Smooth muscle cell (in vitro differentiated cells): ENCODE results near the gene PCGF2. TPM values are rescaled to one million over a fixed set of nuclear protein-coding genes. Genes with fewer than 3 reads are reported as not detected.
A peak's percentile ranks its signal among the peaks of the same experiment; 100 is the strongest.

Experiments
- DNase-seq: peaks from one replicate; lab custom pipeline; 2025; ENCODE audit not compliant: unreplicated experiment; lab: John Stamatoyannopoulos, UW
- H2AFZ ChIP-seq: fragments of 200-600 bp; sonication (generic); 2 replicates; pipeline ENCODE4 v1.6.0; 2016; ENCODE audit warnings: antibody characterized with exemption, low read depth, mild to moderate bottlenecking
- H3F3A ChIP-seq: fragments of 200-600 bp; sonication (generic); 2 replicates; pipeline ENCODE4 v1.6.0; 2017; ENCODE audit warnings: antibody characterized with exemption, low read depth
- H3K27ac ChIP-seq: fragments of 200-600 bp; sonication (generic); 2 replicates; pipeline ENCODE4 v1.5.1; 2016; ENCODE audit warnings: low read depth, mild to moderate bottlenecking
- H3K27me3 ChIP-seq: fragments of 200-600 bp; sonication (generic); 2 replicates; pipeline ENCODE4 v1.6.1; 2016; ENCODE audit warnings: low read depth, mild to moderate bottlenecking
- H3K36me3 ChIP-seq: fragments of 200-600 bp; sonication (generic); 2 replicates; pipeline ENCODE4 v1.5.1; 2016; ENCODE audit warnings: low read depth
- H3K4me1 ChIP-seq: fragments of 200-600 bp; sonication (generic); 2 replicates; pipeline ENCODE4 v1.5.1; 2016; ENCODE audit warnings: low read depth
- H3K4me2 ChIP-seq: fragments of 200-600 bp; sonication (generic); 2 replicates; pipeline ENCODE4 v1.6.0; 2016; ENCODE audit warnings: mild to moderate bottlenecking
- H3K4me3 ChIP-seq: fragments of 200-600 bp; sonication (generic); 2 replicates; pipeline ENCODE4 v1.5.1; 2016; ENCODE audit warnings: mild to moderate bottlenecking
- H3K79me2 ChIP-seq: fragments of 200-600 bp; sonication (generic); 2 replicates; pipeline ENCODE4 v1.6.0; 2016; ENCODE audit warnings: low read depth, mild to moderate bottlenecking
- H3K9ac ChIP-seq: fragments of 200-600 bp; sonication (generic); 2 replicates; pipeline ENCODE4 v1.6.0; 2016; ENCODE audit warnings: low read depth
- H3K9me3 ChIP-seq: fragments of 200-600 bp; sonication (generic); replicated peaks from 2 replicates; pipeline ENCODE4 v1.5.1; 2016; ENCODE audit warnings: low read depth
- H4K20me1 ChIP-seq: fragments of 200-600 bp; sonication (generic); 2 replicates; pipeline ENCODE4 v1.6.0; 2016; ENCODE audit warnings: low read depth
- WGBS: methylation state at CpG from one replicate; pipeline ENCODE4 v1.1.7; 2016; ENCODE audit warnings: low lambda C conversion rate; 5-methylcytosine and 5-hydroxymethylcytosine counted together
- microRNA-seq: library from miRNA; unstranded; fragments of <30 nt; microRNA quantifications from one replicate; pipeline ENCODE4, GENCODE V29; 2016; ENCODE audit warnings: borderline number of aligned reads
- polyA plus RNA-seq: library from polyadenylated mRNA; unstranded; fragments of >200 nt; fragmentation: Nextera tagmentation; extraction: Ambion mirVana; gene quantifications from 2 replicates; pipeline ENCODE4 v1.2.1, GENCODE V29; 2016
- small RNA-seq: library from RNA; depleted of rRNA; stranded (forward); fragments of <200 nt; gene quantifications from one replicate; pipeline ENCODE3, GENCODE V24; 2014
- total RNA-seq: library from RNA; depleted of rRNA; stranded (reverse); fragments of >200 nt; gene quantifications from 2 replicates; pipeline ENCODE4 v1.2.3, GENCODE V29; 2014
- TF ChIP-seq, protein P1 (sequence below): fragments of 200-600 bp; sonication (generic); IDR thresholded peaks from 2 replicates; pipeline ENCODE4 v1.5.1; 2017; ENCODE audit warnings: borderline replicate concordance, mild to moderate bottlenecking, antibody characterized with exemption; ENCODE audit not compliant: insufficient read depth, poor library complexity, severe bottlenecking

The PCGF2 gene
- total and polyA plus RNA-seq, 2 experiments from 2014 or later = 6.1 to 11.6 TPM

DNA sequence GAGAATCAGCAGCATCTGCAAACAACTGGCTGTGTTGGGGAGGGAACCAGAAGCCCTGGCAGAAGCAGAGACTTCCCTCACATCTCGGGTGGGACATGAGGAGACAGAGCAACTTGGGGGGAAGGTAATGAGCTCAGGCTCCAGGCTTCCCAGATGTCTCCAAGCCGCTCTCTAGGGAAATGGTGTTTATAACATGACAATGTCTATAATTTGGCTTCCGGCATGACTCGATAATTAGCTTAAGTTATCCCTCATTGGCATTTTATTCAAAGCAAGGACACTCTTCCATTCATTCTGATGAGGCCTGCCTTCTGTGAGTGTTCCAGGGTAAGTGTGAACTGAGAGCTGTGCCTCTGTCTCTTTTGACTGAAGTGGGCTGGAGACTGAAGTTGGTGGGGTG lies 57.8 kb downstream of the PCGF2 start:
- Histone ChIP-seq H3K36me3 (no peaks in the 10 kb centered on the region), H3K27me3 (no peaks in the 10 kb centered on the region), H3K4me1 (no peaks in the 10 kb centered on the region), H3F3A (no peaks in the 10 kb centered on the region), H3K4me3 (no peak overlapping the region), H3K79me2 (no peaks in the 10 kb centered on the region), H4K20me1 (no peaks in the 10 kb centered on the region), H3K4me2 (no peak overlapping the region), H2AFZ (no peak overlapping the region), H3K27ac (no peak overlapping the region), H3K9ac (no peak overlapping the region), H3K9me3 (no peaks in the 10 kb centered on the region)
- TF ChIP-seq, protein P1, sequence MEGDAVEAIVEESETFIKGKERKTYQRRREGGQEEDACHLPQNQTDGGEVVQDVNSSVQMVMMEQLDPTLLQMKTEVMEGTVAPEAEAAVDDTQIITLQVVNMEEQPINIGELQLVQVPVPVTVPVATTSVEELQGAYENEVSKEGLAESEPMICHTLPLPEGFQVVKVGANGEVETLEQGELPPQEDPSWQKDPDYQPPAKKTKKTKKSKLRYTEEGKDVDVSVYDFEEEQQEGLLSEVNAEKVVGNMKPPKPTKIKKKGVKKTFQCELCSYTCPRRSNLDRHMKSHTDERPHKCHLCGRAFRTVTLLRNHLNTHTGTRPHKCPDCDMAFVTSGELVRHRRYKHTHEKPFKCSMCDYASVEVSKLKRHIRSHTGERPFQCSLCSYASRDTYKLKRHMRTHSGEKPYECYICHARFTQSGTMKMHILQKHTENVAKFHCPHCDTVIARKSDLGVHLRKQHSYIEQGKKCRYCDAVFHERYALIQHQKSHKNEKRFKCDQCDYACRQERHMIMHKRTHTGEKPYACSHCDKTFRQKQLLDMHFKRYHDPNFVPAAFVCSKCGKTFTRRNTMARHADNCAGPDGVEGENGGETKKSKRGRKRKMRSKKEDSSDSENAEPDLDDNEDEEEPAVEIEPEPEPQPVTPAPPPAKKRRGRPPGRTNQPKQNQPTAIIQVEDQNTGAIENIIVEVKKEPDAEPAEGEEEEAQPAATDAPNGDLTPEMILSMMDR = no peak
- WGBS = 90% methylated on average over 4 of the region's 4 CpGs
- no peak for DNase-seq

DNA sequence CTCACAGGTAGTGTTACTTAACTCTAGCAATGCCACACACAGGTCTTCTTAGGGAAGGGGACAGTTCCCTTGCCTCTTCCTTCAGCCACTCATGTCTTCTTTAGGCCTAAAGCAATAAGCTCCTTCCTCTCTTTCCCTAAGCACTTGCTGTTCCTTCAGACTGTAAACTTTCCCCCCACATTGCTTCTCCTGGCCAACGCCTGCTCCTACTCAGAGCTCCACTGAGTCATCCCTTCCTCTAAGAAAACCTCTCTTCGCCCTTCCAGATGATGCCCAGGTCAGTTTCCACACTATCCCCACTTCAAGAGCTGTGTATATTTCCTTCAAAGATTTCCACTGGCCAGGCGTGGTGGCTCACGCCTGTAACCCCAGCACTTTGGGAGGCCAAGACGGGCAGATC lies 60.9 kb downstream of the PCGF2 start:
- 78% methylated on average over 5 of the region's 5 CpGs for WGBS
- Histone ChIP-seq H3K4me1 (no peaks in the 10 kb centered on the region), H3K36me3 (no peaks in the 10 kb centered on the region), H3K27ac (no peak overlapping the region), H3F3A (no peaks in the 10 kb centered on the region), H4K20me1 (no peaks in the 10 kb centered on the region), H3K4me2 (no peak overlapping the region), H3K9me3 (no peaks in the 10 kb centered on the region), H3K79me2 (no peaks in the 10 kb centered on the region), H3K9ac (no peak overlapping the region), H3K27me3 (no peaks in the 10 kb centered on the region), H2AFZ (no peak overlapping the region), H3K4me3 (no peak overlapping the region)
- TF ChIP-seq, protein P1 = no peak
- DNase-seq = no peak

DNA sequence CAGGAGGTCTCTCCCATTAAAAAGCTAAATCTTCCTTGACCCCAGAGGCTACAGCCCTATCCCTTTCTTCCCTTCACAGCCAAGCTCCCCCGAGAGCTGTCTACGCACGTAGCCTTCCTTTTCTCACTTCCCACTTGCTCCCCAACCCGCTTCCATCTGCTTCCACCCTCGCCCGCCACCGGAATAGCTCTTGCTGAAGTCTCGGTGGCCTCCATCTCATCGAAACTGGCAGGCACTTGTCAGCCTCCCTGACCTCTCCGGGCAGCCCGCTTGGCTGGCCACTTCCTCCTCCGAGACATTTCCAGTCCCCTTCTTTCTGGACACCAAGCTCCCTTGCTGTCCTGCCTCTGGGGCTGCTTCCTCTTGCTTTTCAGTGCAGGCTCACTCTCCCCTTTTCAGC lies 62.6 kb downstream of the PCGF2 start:
- H3K9ac ChIP-seq = no peak overlapping the region
- no peaks in the 10 kb centered on the region for H3F3A ChIP-seq
- TF ChIP-seq, protein P1 = no peak
- no peak overlapping the region for H3K27ac ChIP-seq
- H3K9me3 ChIP-seq = no peaks in the 10 kb centered on the region
- DNase-seq = no peak
- H3K36me3 ChIP-seq = no peaks in the 10 kb centered on the region
- no peak overlapping the region for H3K4me2 ChIP-seq
- no peak overlapping the region for H3K4me3 ChIP-seq
- no peak overlapping the region for H2AFZ ChIP-seq
- no peaks in the 10 kb centered on the region for H3K27me3 ChIP-seq
- no peaks in the 10 kb centered on the region for H3K4me1 ChIP-seq
- WGBS = 93% methylated on average over 12 of the region's 12 CpGs
- no peaks in the 10 kb centered on the region for H4K20me1 ChIP-seq
- H3K79me2 ChIP-seq = no peaks in the 10 kb centered on the region

Small RNA genes lying within 50 kb of the gene (microRNA-seq; reads per million reads assigned to microRNA genes)
- gene MIR4726 = 1.8 reads per million
- gene MIR4734 = not detected

Small RNA genes lying within 50 kb of the gene (small RNA-seq; reads per million reads assigned to genes)
- gene MIR4726 (not detected), gene MIR4734 (not detected), gene RNA5SP440 (0.76 reads per million, percentile 25 among the genes with 10 or more reads in this experiment), gene RNU6-866P (not detected)

Other genes with a start within 250 kb of the PCGF2 start
- gene SRCIN1, start 142.4 kb downstream of the PCGF2 start, total RNA-seq = 0.09 and 0.90 TPM in 2 replicates
- gene SRCIN1, start 142.4 kb downstream of the PCGF2 start, polyA plus RNA-seq = 0.16 and 0.72 TPM in 2 replicates
- 0.85 and 1.6 TPM in 2 replicates for gene EPOP, start 73.4 kb downstream of the PCGF2 start, total RNA-seq
- 0.24 and 0.40 TPM in 2 replicates for gene EPOP, start 73.4 kb downstream of the PCGF2 start, polyA plus RNA-seq
- 11.2 and 12.4 TPM in 2 replicates for gene MLLT6, start 43.1 kb downstream of the PCGF2 start, total RNA-seq
- gene MLLT6, start 43.1 kb downstream of the PCGF2 start, polyA plus RNA-seq = 4.6 and 8.1 TPM in 2 replicates
- 0.54 and 1.3 TPM in 2 replicates for gene CISD3, start 18.0 kb downstream of the PCGF2 start, total RNA-seq
- 15.1 and 18.1 TPM in 2 replicates for gene CISD3, start 18.0 kb downstream of the PCGF2 start, polyA plus RNA-seq
- 265 and 312 TPM in 2 replicates for gene PSMB3, start 4.4 kb upstream of the PCGF2 start, total RNA-seq
- gene PSMB3, start 4.4 kb upstream of the PCGF2 start, polyA plus RNA-seq = 346 and 358 TPM in 2 replicates
- gene PIP4K2B, start 51.2 kb upstream of the PCGF2 start, total RNA-seq = 31.9 and 46.5 TPM in 2 replicates
- 11.1 and 13.7 TPM in 2 replicates for gene PIP4K2B, start 51.2 kb upstream of the PCGF2 start, polyA plus RNA-seq
- gene CWC25, start 77.0 kb upstream of the PCGF2 start, total RNA-seq = 9.2 and 26.0 TPM in 2 replicates
- gene CWC25, start 77.0 kb upstream of the PCGF2 start, polyA plus RNA-seq = 11.0 and 17.2 TPM in 2 replicates
- gene RPL23, start 105.4 kb upstream of the PCGF2 start, total RNA-seq = 1,675 and 1,715 TPM in 2 replicates
- gene RPL23, start 105.4 kb upstream of the PCGF2 start, polyA plus RNA-seq = 435 and 499 TPM in 2 replicates
- 108 and 133 TPM in 2 replicates for gene LASP1, start 121.7 kb upstream of the PCGF2 start, total RNA-seq
- gene LASP1, start 121.7 kb upstream of the PCGF2 start, polyA plus RNA-seq = 120 and 130 TPM in 2 replicates
- not detected in 2 replicates for gene FBXO47, start 219.1 kb upstream of the PCGF2 start, total RNA-seq
- gene FBXO47, start 219.1 kb upstream of the PCGF2 start, polyA plus RNA-seq = not detected in 2 replicates